ENCODE results near the gene TNFAIP8L2. TPM values are rescaled to one million over a fixed set of nuclear protein-coding genes. Genes with fewer than 3 reads are reported as not detected.

The TNFAIP8L2 gene
- total RNA-seq, 1 experiment from 2014 or later: not detected

GRCh38 chr1:151198254-151199127, 42.0 kb downstream of the TNFAIP8L2 start, which contains the start of gene PIP5K1A:
PIP5K1A (plus strand) TSS chr1:151198552; CDS start chr1:151198997, 445 bp downstream.
- H3K4me3 ChIP-seq (replicated peaks in 1 of 2; ENCODE audit: low read depth in 1 of 2, low read length in 2 of 2): peak within 1 kb of the TSS; percentile 79 to 90
- H3K27ac ChIP-seq (ENCODE audit: low read depth, low read length): peak within 1 kb of the TSS; percentile 83
- ChIA-PET POLR2A (interaction anchor here (0.7 to 1.3 kb wide), 2 partner anchors 83 to 803 kb away, joined by 3 to 4 read pairs; partner anchors contain the start of gene ZNF687), RAD21 (ENCODE audit: low non-redundant PET in 1 of 2, low total read pairs in 2 of 2, uncharacterized antibody in 2 of 2, unreplicated experiment in 2 of 2) (no interaction called here), CTCF (no interaction called here)
- intact Hi-C loops (cut with micrococcal nuclease): loop anchor here (5.0 kb wide), 3 partner anchors 129 to 639 kb away; partner anchors contain the start of genes C2CD4D, PI4KB and PSMB4
- no peak within 1 kb of the TSS for H2AFZ ChIP-seq (ENCODE audit: low read depth, low read length, poor library complexity, severe bottlenecking)
- H3K9ac ChIP-seq (ENCODE audit: low read length): peak within 1 kb of the TSS; percentile 95
- DNase-seq (ENCODE audit: low read depth, low spot score) (peak; percentile 95), ATAC-seq (peak; percentile 73)
- peaks cover 26 to 40% of the 10 kb centered on the region in 2 experiments for H3K4me1 ChIP-seq (ENCODE audit: control insufficient read depth in 1 of 2, insufficient read depth in 2 of 2, low read length in 2 of 2)
- H3K9me2 ChIP-seq (ENCODE audit: insufficient read depth): no peaks in the 10 kb centered on the region
- H3K4me2 ChIP-seq (ENCODE audit: low read length): peak within 1 kb of the TSS; percentile 81
- H3K27me3 ChIP-seq (ENCODE audit: insufficient read depth, low read length): no peaks in the 10 kb centered on the region
- TSS peak; percentile 68 for BruUV-seq (replicated peaks)
- H3K79me2 ChIP-seq (ENCODE audit: insufficient read depth, low read length): peaks cover 64% of the 10 kb centered on the region
- peaks cover 0 to 4% of the 10 kb centered on the region in 2 experiments; a peak in 1 of 4 replicates for H3K36me3 ChIP-seq (ENCODE audit: control insufficient read depth in 1 of 2, insufficient read depth in 2 of 2, low read length in 2 of 2)
- no peaks in the 10 kb centered on the region for H4K20me1 ChIP-seq (ENCODE audit: insufficient read depth)
- no peaks in the 10 kb centered on the region for H3K9me3 ChIP-seq (ENCODE audit: control insufficient read depth in 1 of 2, insufficient read depth in 1 of 2, low read depth in 1 of 2, low read length in 2 of 2)
- TF ChIP-seq, protein P1, sequence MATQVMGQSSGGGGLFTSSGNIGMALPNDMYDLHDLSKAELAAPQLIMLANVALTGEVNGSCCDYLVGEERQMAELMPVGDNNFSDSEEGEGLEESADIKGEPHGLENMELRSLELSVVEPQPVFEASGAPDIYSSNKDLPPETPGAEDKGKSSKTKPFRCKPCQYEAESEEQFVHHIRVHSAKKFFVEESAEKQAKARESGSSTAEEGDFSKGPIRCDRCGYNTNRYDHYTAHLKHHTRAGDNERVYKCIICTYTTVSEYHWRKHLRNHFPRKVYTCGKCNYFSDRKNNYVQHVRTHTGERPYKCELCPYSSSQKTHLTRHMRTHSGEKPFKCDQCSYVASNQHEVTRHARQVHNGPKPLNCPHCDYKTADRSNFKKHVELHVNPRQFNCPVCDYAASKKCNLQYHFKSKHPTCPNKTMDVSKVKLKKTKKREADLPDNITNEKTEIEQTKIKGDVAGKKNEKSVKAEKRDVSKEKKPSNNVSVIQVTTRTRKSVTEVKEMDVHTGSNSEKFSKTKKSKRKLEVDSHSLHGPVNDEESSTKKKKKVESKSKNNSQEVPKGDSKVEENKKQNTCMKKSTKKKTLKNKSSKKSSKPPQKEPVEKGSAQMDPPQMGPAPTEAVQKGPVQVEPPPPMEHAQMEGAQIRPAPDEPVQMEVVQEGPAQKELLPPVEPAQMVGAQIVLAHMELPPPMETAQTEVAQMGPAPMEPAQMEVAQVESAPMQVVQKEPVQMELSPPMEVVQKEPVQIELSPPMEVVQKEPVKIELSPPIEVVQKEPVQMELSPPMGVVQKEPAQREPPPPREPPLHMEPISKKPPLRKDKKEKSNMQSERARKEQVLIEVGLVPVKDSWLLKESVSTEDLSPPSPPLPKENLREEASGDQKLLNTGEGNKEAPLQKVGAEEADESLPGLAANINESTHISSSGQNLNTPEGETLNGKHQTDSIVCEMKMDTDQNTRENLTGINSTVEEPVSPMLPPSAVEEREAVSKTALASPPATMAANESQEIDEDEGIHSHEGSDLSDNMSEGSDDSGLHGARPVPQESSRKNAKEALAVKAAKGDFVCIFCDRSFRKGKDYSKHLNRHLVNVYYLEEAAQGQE (IDR thresholded peaks at IDR 0.05; ENCODE audit: low read depth): no peak
- TF ChIP-seq CEBPB (IDR thresholded peaks at IDR 0.05; ENCODE audit: low read depth) (no peak), SP1 (IDR thresholded peaks at IDR 0.05; ENCODE audit: low read depth) (no peak), JUND (IDR thresholded peaks at IDR 0.05) (no peak), SIN3A (IDR thresholded peaks at IDR 0.05; ENCODE audit: low read depth) (no peak), POLR2A (IDR thresholded peaks at IDR 0.05; ENCODE audit: borderline replicate concordance, extremely low read depth, insufficient read depth, insufficient read length) (peak; percentile 63), ZFX (IDR thresholded peaks at IDR 0.05) (peak; percentile 80), RAD21 (IDR thresholded peaks at IDR 0.05; ENCODE audit: low read depth) (no peak), TCF7L2 (IDR thresholded peaks at IDR 0.05; ENCODE audit: borderline replicate concordance, extremely low read depth, insufficient read depth, insufficient read length) (peak; percentile 85), ZBTB33 (IDR thresholded peaks at IDR 0.05; ENCODE audit: extremely low read depth, insufficient replicate concordance, low read length) (peak; percentile 72), MAX (IDR thresholded peaks at IDR 0.05) (no peak), ZNF274 (IDR thresholded peaks at IDR 0.05; ENCODE audit: low read depth, low read length) (no peak), SRF (IDR thresholded peaks at IDR 0.05; ENCODE audit: low read depth) (no peak), CTCF (IDR thresholded peaks at IDR 0.05 in 2 of 3, conservative IDR thresholded peaks at IDR 0.05 in 1 of 3; ENCODE audit: borderline replicate concordance in 1 of 3, insufficient read depth in 1 of 3, low read depth in 2 of 3, low read length in 2 of 3) (no peak), FOSL1 (IDR thresholded peaks at IDR 0.05; ENCODE audit: low read depth) (no peak), CBX3 (IDR thresholded peaks at IDR 0.05; ENCODE audit: low read depth) (no peak), EGR1 (IDR thresholded peaks at IDR 0.05; ENCODE audit: low read depth) (no peak), ELF1 (IDR thresholded peaks at IDR 0.05; ENCODE audit: borderline replicate concordance, low read depth) (no peak)
- TF ChIP-seq, protein P2, sequence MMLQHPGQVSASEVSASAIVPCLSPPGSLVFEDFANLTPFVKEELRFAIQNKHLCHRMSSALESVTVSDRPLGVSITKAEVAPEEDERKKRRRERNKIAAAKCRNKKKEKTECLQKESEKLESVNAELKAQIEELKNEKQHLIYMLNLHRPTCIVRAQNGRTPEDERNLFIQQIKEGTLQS (IDR thresholded peaks at IDR 0.05): no peak
